HG03097 (cell line): ENCODE data around the gene ASTN1.
"Not testable (repeated sequence)": the region's sequence is repeated elsewhere in the genome, so short reads cannot be mapped to it uniquely, and the experiment has no call there.

ENCODE experiments used
- ATAC-seq: cut with Tn5 transposase; IDR thresholded peaks from one replicate; pipeline ENCODE4 v1.9.1; 2021; ENCODE audit not compliant: unreplicated experiment, low FRiP score

Gene ASTN1

DNA sequence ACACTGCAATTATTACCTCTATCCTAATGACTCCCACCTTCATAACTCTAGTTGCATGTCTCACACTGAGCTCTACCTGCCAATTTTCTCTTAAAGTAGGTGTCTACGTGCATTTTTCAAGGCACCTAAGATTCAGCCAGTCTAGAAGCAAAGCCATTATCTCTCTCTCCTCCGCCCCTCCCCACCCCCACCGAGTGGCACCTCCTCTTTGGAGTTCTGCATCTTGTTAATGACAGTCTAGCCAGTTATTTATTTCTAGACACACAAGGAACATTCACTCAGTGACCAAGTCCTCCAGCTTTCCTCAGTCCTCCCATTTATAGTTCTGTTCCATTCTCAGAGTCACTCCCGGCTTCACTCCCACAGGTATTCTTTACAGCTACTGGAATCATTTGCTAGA lies 47.6 kb downstream of the ASTN1 start:
- no peak for ATAC-seq

DNA sequence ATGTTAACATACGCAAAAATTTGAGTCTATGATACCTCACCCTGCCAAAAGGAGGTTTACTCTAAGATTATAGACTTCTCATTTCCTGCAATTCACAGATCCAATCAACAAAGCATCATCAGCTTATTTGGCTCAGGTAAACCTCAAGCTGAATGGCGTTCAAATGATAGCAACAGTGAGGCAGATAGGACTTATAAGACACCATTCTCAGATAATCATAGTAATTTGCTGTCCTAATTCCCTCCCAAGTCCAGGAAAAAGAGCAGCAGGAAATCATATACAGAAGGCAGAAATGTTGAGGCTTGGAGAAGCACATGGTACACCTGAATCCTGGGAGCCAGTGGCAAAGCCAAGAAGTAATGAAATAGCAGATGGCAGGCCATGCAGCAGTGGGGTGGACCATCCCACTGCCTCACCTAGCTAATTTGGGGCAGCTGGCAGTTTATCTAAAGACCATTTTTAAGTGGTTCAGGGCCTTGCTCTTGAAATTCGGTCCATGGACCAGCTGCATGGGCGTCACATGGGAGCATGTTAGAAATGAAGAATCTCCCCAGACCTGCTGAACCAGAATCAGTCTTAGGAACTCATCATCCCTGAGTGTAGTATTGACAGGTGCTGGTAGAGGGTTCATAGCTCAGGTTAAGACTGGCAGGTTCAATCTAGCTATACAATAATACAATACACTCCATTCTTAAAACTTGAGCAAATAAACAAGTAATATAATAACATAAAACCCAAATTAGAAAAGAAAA lies 57.7 kb downstream of the ASTN1 start:
- ATAC-seq: no peak

DNA sequence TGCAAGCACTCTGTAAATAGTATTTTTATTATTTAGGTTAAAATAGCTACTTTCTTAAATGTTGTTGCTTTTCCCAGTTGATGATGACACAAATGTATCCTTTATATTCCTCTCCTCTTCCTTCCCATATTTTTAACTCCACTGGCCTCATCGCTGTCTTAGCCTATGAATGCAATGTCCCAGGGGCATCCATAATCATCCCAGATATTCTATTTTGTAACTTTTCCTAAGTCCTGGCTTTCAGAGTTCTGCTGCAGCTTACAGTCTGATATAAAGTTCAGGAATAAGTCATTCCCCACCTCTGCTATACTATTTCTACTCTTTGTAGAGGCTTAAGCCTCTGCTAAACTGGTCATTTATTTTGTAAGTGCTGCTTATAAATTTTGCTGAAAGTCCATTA lies 58.3 kb downstream of the ASTN1 start:
- no peak for ATAC-seq

DNA sequence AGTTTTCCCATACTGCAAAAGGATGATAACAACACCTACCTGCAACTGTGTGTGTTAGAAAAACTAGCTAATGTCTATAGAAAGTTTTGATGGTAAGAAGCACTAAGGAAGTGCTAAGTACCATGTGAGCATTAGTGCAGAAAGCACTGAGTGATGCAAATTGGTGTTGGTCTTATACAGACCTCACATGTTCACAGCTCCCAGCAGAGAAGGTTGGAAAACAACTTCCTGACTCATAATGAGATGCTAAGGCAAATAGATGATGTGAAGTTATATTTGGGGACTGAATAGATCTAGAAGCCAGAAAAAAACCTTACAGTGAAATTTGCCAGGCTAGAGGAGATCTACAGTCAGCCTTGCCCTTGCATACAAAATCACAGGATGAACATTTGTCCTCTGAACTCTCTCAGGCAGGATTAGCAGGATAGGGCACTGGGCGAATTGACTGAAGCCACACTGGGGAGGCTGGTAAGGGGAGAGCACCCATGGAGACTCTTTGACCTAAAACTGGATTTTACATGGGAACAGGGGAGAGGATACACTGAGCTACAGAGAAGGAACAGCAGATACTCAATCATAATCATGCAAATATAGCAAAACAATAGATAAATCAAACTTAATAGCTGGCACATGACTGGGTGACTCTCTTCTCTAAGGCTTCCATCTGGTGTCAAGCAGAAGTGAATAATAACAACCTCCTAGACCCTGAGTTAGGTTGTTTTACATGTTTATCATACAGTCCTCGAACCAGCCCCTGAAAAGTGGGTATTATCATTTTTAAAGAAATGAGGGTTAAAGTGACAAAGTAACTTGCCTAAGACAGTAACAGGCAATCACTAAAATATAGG lies 61.3 kb downstream of the ASTN1 start:
- ATAC-seq: no peak

DNA sequence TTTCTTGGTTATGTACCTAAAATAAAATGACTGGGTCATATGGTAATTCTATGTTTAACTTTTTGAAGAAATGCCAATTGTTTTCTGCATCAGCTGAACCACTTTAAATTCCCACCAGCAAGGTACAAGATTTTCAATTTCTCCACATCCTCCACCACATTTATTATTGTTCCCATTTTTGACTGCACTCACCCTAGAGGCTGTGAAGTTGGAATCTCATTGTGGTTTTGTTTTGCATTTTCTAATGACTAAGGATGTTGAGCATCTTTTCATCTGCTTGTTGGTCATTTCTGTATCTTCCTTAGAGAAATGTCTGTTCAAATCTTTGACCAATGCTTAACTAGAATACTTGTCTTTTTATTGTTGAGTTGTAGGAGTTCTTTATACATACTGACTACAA lies 72.5 kb downstream of the ASTN1 start:
- no peak for ATAC-seq

DNA sequence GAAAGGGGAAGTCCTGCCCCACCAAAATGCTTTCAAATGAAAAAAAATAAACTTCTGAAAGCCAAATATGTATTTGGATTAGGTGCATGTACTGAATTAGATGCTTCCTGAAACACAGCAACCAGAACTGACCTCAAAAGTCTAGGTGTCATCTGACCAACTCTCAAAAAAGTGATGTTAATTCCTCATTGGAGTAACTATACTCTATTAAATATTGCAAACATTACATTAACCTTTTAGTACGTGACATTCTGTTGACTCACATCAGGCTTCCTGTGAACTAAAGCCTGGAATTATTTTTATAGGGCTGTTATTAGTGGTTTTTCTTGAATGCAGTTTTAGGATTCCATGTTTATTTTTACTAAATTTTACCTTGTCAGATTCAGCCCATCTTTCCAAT lies 73.5 kb downstream of the ASTN1 start:
- no peak for ATAC-seq

DNA sequence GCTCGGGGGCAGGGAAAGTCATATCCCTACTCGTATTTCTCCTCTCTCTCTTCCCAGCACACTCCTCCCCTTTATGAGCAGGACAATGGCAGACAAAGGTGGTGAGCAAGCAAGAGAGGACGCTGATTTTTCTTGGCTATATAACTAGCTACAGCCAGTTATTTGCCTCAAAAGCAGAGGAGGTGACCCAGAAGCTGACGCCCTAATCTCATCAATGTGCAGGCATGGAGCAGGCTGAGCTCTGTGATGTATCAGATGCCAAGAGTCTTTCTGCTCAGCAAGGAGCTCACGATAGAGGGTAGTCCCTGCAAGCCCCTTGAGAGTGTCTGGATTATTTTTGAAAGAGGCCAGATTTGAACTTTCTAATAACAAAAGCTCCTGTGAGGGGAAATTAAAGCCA lies 75.5 kb downstream of the ASTN1 start:
- ATAC-seq: no peak

DNA sequence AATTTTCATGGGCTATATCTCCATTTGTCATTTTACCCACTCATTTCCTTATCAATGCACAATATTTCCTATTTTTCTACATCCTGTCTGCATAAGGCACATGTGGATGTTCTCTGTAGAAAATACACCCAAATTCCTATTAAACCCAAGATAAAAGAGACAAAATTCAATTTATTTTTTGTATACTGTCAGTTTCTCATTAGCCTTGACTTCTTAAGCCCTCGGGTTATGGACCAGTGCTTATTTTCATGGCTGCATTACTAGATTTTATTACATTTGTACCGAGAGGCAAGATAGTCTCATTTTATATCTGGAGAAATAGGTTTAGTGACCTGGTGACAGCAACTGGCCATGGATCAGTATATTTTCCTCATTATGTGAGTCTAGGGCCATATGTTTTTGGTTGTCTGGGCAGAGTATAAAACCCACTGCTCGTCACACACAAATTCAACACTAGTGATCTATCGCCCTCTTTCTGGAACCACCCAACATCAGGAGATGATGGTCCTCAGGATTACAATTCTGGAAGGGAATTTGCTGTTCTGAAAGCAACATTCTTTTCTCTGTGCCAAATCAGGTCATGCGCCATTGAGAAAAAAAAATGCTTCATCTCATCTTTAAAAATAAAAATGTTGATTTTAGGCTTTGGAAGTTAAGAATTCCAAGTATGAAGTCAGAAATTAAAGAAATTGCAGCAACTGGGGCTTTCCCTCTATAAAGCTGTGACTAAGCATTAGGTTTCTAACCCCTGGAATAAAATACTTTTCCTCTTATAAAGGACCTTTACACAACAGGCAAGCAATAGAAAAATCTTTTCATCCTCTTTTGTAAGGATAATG lies 81.4 kb downstream of the ASTN1 start:
- no peak for ATAC-seq

DNA sequence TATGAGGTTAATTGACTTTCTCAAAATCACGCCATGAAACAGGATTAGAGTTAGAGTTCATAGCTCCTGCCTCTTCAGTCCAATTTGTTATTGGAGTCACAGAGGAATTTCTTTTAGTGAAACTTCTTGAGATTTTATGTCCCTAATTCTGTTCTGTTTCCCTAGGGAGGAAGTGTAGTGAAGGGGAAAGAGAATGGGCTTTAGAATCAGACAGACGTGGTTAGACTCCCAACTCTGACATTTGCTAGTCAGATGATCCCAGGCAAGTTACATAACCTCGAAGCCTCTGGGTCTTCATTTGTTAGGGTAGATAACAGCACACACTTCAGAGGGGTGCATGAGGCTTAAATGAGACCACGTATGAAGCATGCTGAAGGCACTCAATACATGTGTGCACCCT lies 83.9 kb downstream of the ASTN1 start:
- no peak for ATAC-seq

DNA sequence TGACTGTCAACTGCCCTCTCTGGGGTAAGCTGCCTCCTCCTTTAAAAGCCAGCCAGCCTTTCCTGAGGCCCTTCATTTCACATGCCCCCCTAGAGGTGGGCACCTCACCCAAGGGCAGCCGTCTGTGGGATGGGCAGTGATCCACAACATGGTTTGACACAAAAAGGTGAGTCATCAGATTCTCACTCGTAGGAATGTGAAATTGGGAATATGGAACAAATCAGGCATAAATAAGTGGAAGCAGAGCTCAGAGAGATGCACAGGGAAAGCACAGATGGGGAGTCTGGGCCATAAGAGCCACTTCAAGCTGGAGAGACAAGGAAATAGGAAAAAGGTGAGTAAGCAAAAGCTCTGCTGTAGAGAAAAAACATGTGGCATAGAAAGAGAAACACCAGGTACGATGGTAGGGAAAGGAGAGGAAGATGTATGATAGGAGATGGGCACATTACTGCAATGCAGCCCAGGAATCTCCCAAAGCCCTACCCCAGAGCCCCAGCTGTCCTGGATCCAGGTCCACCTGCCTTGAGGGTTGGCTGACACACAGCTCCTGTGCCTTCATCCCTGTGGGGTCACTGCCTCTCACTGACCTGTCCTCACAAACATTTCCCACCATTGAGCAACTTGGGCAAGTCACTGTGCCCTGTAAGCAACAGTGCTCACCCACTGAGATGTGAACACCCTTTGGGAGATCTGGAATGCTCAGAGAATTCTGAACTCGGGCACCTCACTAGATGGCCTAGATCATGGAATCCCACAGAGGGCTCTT lies 86.6 kb downstream of the ASTN1 start:
- no peak for ATAC-seq

DNA sequence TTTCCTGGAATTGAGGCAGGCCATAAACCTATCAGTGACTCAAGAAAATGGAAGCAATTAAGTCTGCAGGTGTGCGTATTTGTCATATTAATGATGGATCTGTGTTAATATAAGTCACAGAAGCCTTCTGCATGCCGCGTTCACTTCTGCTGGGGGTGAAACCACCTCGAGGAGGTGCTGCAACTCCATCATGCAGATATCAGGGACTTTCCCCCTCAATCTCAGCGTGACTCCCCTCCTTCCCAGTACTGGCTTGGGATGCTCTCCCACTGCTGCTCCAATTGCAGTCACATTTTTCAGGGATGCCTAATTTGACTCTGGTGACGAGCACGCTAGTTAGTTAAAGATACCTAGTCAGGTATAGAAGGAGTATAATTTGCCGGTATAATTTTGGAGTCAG lies 87.5 kb downstream of the ASTN1 start:
- no peak for ATAC-seq

DNA sequence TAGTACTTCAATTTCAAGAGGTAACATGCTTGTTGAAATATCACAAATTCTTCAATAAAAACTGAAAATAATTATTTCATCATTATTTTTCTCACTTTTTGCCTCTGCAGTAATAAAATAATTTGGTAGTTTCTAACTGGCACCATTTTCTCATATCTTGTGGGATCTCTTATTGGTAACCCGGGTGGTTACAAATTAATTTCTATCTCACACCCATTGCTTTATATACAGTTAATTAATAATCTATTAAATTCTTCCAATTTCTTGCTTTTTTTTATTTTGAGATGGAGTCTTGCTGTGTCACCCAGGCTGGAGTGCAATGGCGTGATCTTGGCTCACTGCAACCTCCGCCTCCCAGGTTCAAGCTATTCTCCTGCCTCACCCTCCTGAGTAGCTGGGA lies 89.7 kb downstream of the ASTN1 start:
- ATAC-seq: not testable (repeated sequence)

DNA sequence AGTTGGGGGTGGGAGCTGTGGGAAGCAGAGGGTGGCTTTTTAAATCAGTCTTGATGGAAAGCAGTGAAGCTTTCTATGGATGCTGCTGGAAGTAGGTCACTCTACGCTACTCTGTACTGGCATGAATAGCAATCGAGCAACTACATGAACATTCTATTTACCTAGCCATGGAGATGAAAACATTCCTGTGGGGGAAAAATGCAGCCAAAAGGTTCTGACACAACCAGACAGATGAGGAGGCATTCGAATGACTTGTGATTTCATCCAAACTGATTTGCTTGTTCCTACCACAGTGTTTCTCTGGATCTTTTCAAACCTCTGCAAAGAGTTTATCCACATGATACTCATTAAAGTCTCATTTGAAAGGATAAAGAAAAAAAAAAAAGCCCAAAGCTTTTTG lies 95.0 kb downstream of the ASTN1 start:
- ATAC-seq: no peak

DNA sequence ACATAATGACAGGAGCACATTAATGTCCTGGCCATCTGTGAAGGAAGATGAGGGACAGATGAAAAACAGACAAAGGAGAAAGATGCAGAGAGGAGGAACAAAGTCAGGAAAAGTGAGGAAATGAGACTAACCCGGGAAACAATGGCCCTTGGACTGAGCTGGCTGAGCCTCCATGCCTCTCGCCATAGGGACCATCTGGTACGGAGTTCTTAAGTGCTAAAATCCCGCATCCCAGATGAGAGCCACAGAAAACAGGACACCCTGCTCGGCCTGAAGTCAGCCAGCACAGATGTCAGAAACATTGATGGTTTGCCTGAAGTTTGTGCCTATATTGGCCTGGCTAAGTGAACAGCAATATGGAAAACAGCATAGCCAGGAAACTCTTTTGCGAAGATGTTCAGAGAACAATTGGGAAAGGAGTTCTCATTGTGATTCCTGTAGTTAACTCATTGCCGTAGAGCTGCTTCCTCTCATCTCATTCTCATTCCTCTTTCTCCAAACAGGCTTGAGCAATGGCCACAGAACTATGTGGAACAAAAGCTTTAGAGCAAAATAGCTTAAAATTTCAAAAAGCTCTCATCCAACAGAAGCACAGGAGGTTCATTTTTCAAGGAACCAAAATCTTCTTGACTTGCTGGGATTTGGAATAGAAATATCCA lies 96.6 kb downstream of the ASTN1 start:
- no peak for ATAC-seq

DNA sequence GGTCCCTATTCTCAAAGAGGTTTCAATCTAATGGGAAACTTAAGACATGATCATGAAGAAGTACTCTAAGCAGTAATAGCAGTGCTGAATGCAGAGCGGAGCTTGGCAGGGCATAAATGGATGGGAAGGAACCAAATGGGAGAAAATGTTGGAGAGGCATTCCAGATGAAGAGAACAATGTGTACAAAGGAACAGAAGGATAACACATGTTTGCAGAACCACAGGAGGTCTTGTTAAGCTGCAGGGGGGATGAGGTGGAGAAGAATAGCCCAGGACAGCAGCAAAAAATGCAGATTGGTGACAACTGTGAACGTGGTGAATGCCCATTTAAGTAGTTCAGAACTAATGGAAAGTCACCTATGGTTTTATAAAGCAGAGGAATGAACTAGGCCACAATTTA lies 99.1 kb downstream of the ASTN1 start:
- ATAC-seq: no peak

DNA sequence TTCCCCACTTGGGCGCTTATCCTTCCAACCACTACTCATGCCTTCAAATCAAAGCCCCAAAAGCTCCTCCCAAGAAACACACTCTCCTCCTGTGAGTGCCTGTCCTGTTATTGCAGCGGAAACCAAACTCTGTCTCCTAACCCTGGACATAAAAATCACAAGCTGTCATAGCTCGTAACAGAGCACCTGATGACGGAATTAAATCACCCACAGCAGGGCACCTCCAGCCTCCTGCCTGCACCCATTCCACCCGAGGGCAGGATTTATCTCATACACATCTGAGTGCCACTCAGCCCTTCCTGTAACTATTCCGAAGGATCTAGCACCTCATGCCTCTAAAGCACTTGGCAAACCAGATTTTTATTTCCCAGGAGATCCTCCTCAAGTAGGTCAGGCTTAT lies 100.9 kb downstream of the ASTN1 start:
- ATAC-seq: no peak

DNA sequence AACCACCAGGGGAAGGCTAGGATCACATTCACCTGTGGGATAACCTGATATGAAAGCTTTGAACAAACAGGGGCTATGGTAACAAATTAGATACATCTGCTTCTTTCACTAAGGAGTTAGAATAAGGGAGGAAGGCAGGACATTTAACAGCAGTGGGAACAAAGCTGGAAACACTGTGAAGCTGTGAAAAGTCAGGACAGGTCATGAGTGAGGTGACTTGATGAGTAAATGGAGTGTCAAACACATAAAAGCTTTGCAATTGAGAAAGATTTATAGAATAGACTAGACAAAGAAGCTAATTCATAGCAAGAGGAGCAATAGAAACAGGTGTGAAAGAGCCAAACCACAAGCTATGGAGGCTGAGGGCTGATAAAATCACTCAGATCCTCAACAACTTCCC lies 110.0 kb downstream of the ASTN1 start:
- ATAC-seq: no peak

DNA sequence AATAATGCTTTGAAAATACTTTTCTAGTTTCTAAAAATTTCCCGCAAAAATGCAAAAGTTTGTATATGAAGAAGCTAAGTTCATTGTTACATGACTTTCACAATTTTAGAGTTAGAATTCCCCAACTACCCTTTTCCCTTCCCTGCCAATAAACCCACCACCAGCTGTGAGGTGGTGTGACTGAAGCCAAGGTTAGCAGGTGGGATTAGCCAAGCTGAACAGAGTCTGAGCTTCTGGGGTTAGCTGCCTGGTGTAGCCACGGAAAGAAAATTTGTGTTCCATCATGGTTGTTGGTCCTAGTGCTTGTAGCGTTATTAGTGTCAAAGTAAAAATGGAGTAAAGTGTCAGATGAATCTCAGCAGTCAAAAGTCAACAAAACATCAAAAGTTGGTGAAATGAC lies 110.9 kb downstream of the ASTN1 start:
- no peak for ATAC-seq

DNA sequence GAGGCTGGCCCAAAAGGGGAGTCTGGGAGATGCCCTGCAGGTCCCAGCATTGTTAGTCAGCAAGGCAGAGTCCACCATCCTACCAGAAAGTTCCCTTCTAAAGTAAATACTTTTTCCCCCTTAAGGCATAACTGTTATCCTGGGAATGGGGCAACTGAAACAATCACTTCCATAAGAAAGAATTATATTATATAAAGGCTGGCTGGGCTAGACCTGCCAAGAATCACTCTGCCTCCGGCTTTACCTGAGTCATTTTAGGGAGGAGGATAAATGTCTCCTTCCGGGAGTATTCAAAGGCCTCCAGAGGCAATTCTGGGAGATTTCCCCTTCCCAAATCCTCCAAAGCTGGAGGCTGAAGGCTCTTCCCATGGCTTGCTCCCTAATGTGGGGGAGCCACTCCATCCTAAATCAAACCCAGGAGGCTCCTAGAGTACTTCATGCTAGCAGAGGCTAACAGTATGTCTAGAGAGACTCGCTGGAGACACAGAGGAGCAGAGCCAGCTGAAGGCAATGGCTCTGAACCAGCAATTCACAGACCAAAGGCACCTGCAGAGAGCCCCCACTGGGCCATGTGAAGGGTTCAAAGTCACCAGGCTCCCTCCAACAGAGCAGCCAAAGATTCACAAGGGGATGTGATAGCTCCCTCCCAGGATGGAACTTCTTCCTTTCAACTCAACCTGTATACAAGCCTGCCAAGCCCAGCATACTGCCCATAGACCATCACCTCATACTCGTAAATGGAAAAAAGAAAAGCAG lies 116.0 kb downstream of the ASTN1 start:
- ATAC-seq: no peak
